Measurements from ENCODE around the gene CELF4. TPM values are rescaled to one million over a fixed set of nuclear protein-coding genes. Genes with fewer than 3 reads are reported as not detected.

Gene CELF4
- total RNA-seq, 2 donors from 2014 or later, result 1.4 TPM; not detected in 1

GRCh38 chr18:37552286-37552685 is 13.3 kb downstream of the CELF4 start:
- H3K9ac ChIP-seq (ENCODE audit: low read depth in 2 of 2, low read length in 2 of 2), result no peak overlapping the region
- no peaks in the 10 kb centered on the region for H3K4me1 ChIP-seq
- DNase-seq, result no peak
- H3K27me3 ChIP-seq, result no peaks in the 10 kb centered on the region
- TF ChIP-seq CTCF (IDR thresholded peaks at IDR 0.05), result no peak
- no peak overlapping the region for H3K27ac ChIP-seq
- no peaks in the 10 kb centered on the region for H3K36me3 ChIP-seq
- no peaks in the 10 kb centered on the region for H3K9me3 ChIP-seq
- intact Hi-C loops (cut with DNase I), result no loop called here
- no peak overlapping the region for H3K4me3 ChIP-seq

GRCh38 chr18:37551846-37552245 is 13.8 kb downstream of the CELF4 start:
- Histone ChIP-seq H3K4me3 (no peak overlapping the region), H3K9me3 (no peaks in the 10 kb centered on the region), H3K27ac (no peak overlapping the region), H3K36me3 (no peaks in the 10 kb centered on the region), H3K4me1 (no peaks in the 10 kb centered on the region), H3K9ac (ENCODE audit: low read depth in 2 of 2, low read length in 2 of 2) (no peak overlapping the region), H3K27me3 (no peaks in the 10 kb centered on the region)
- intact Hi-C loops (cut with DNase I), result no loop called here
- no peak for DNase-seq
- TF ChIP-seq CTCF (IDR thresholded peaks at IDR 0.05), result no peak

- intact Hi-C loops (cut with DNase I), result no loop called here
- Histone ChIP-seq H3K36me3 (no peaks in the 10 kb centered on the region), H3K4me3 (no peak overlapping the region), H3K9me3 (no peaks in the 10 kb centered on the region), H3K27ac (no peak overlapping the region), H3K27me3 (no peaks in the 10 kb centered on the region), H3K9ac (ENCODE audit: low read depth in 2 of 2, low read length in 2 of 2) (no peak overlapping the region), H3K4me1 (no peaks in the 10 kb centered on the region)
- DNase-seq, result no peak
- TF ChIP-seq CTCF (IDR thresholded peaks at IDR 0.05), result no peak
These were observed 14.3 kb downstream of the CELF4 start for GRCh38 chr18:37551249-37551648.

- Histone ChIP-seq H3K4me3 (no peak overlapping the region), H3K9me3 (no peaks in the 10 kb centered on the region), H3K9ac (ENCODE audit: low read depth in 2 of 2, low read length in 2 of 2) (no peak overlapping the region), H3K4me1 (no peaks in the 10 kb centered on the region), H3K36me3 (no peaks in the 10 kb centered on the region), H3K27ac (no peak overlapping the region), H3K27me3 (no peaks in the 10 kb centered on the region)
- TF ChIP-seq CTCF (IDR thresholded peaks at IDR 0.05), result no peak
- intact Hi-C loops (cut with DNase I), result no loop called here
- no peak for DNase-seq
These were observed 15.3 kb downstream of the CELF4 start for GRCh38 chr18:37550118-37550875.

GRCh38 chr18:37548679-37549289 is 16.8 kb downstream of the CELF4 start:
- H3K4me3 ChIP-seq, result no peak overlapping the region
- no peaks in the 10 kb centered on the region for H3K9me3 ChIP-seq
- no peaks in the 10 kb centered on the region for H3K36me3 ChIP-seq
- no peak overlapping the region for H3K9ac ChIP-seq (ENCODE audit: low read depth in 2 of 2, low read length in 2 of 2)
- no peaks in the 10 kb centered on the region for H3K27me3 ChIP-seq
- no peak overlapping the region for H3K27ac ChIP-seq
- TF ChIP-seq CTCF (IDR thresholded peaks at IDR 0.05), result no peak
- intact Hi-C loops (cut with DNase I), result no loop called here
- no peaks in the 10 kb centered on the region for H3K4me1 ChIP-seq
- DNase-seq, result no peak

Data from colonic mucosa (tissue), 4 donors.